ENCODE measurements around the gene ME3. TPM values are rescaled to one million over a fixed set of nuclear protein-coding genes. Genes with fewer than 3 reads are reported as not detected.

ME3 gene
- total and polyA plus RNA-seq, 2 experiments from 2014 or later: 7.5 to 10.9 TPM

DNA sequence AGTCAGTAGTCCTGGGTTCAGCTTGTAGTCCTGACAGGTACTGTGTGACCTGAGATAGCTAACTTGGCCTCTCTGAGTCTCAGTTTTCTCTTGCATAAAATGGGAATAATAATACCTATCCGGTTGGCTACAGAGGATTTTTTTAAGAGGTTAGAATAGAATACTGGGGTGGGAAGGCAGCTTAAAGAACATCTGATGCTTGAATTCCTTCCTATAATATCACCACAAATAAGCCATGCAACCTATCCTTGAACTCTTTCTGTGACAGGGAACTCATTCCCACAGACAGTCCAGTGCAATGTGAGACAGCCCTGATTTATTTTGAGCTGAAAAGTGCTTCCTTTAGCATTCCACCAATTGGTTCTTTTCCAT lies 187.6 kb downstream of the ME3 start:
- DNase-seq: peak; percentile 36
- peak overlapping the region; percentile 29 for H3K9ac ChIP-seq
- 45 to 56% methylated on average over 1 of the region's 1 CpG for WGBS, 2 experiments (ENCODE audit: low coverage in 1 of 2, low lambda C conversion rate in 2 of 2, missing lambda C conversion rate in 2 of 2)
- no peaks in the 10 kb centered on the region for H3K9me3 ChIP-seq (ENCODE audit: low read depth)
- H2AFZ ChIP-seq: no peak overlapping the region
- H3K4me2 ChIP-seq (ENCODE audit: unreplicated experiment): peak overlapping the region; percentile 12
- peaks cover 15% of the 10 kb centered on the region for H3K4me1 ChIP-seq (ENCODE audit: insufficient read depth)
- no peaks in the 10 kb centered on the region for H3K79me2 ChIP-seq (ENCODE audit: insufficient read depth)
- no peak overlapping the region for H3K4me3 ChIP-seq
- H3F3A ChIP-seq (ENCODE audit: insufficient read depth): peaks cover 26% of the 10 kb centered on the region
- TF ChIP-seq EZH2 (IDR thresholded peaks at IDR 0.05; ENCODE audit: insufficient read depth, poor library complexity, severe bottlenecking) (no peak), EZH2phosphoT487 (IDR thresholded peaks at IDR 0.05; ENCODE audit: insufficient read depth, low read depth) (no peak)
- in situ Hi-C loops (cut with MboI): no loop called here
- H3K9me2 ChIP-seq (ENCODE audit: insufficient read depth): no peaks in the 10 kb centered on the region
- no peaks in the 10 kb centered on the region for H3K36me3 ChIP-seq (ENCODE audit: low read depth)
- no peaks in the 10 kb centered on the region for H4K20me1 ChIP-seq (ENCODE audit: insufficient read depth)
- no peaks in the 10 kb centered on the region for H3K27me3 ChIP-seq (replicated peaks; ENCODE audit: insufficient read depth)
- H3K27ac ChIP-seq: peak overlapping the region; percentile 57

DNA sequence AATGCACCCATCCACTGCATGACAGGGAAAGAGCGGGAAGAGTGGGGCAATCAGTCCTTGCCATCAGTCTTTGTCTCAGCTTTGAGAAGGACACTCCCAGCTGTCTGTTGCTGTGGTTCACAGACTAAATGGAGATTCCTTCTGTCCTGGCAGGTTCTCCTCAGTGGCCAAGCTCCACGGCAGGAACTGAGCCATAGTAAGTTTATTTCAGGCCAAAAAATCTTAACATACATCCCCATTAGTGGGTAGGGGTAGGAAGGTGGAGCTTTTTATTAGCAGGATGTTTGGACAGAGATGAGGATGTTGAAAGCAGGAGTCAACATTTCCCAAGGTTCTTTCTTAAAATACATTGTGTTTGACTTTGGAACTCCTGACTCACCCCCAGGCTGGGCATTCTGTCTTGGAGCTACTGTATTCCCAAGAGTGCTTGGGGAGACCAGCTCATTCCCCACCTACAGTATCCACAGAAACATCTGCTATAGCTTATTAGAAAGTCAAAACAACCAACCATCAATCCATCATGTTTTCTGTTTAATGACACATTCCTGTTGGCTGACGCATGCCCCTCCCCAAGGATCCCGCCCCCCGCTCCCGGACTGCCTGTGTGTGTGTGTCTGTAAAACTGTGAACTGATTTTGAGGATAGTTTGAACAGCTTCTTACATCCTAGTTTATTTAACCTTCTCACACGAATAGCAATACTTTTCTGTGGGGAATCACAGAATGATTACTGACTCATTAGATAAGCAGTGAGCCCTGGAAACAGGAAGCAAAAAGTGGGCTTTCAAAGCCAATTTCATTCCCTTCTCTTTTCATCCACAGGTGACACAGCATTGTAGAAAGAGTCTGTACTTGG lies 188.2 kb downstream of the ME3 start:
- 11 to 13% methylated on average over 7 of the region's 7 CpGs for WGBS, 2 experiments (ENCODE audit: low coverage in 1 of 2, low lambda C conversion rate in 2 of 2, missing lambda C conversion rate in 2 of 2)
- Histone ChIP-seq H3F3A (ENCODE audit: insufficient read depth) (peaks cover 26% of the 10 kb centered on the region), H3K9me3 (ENCODE audit: low read depth) (no peaks in the 10 kb centered on the region), H2AFZ (no peak overlapping the region), H3K4me3 (no peak overlapping the region), H4K20me1 (ENCODE audit: insufficient read depth) (no peaks in the 10 kb centered on the region), H3K27ac (peak overlapping the region; percentile 57), H3K36me3 (ENCODE audit: low read depth) (no peaks in the 10 kb centered on the region), H3K4me2 (ENCODE audit: unreplicated experiment) (peak overlapping the region; percentile 12), H3K79me2 (ENCODE audit: insufficient read depth) (no peaks in the 10 kb centered on the region), H3K9me2 (ENCODE audit: insufficient read depth) (no peaks in the 10 kb centered on the region), H3K4me1 (ENCODE audit: insufficient read depth) (peaks cover 15% of the 10 kb centered on the region), H3K27me3 (replicated peaks; ENCODE audit: insufficient read depth) (no peaks in the 10 kb centered on the region), H3K9ac (peak overlapping the region; percentile 29)
- peak; percentile 96 for DNase-seq
- in situ Hi-C loops (cut with MboI): no loop called here
- TF ChIP-seq EZH2phosphoT487 (IDR thresholded peaks at IDR 0.05; ENCODE audit: insufficient read depth, low read depth) (peak; percentile 76; the same call in 1 of the 2 replicates), EZH2 (IDR thresholded peaks at IDR 0.05; ENCODE audit: insufficient read depth, poor library complexity, severe bottlenecking) (no peak)

DNA sequence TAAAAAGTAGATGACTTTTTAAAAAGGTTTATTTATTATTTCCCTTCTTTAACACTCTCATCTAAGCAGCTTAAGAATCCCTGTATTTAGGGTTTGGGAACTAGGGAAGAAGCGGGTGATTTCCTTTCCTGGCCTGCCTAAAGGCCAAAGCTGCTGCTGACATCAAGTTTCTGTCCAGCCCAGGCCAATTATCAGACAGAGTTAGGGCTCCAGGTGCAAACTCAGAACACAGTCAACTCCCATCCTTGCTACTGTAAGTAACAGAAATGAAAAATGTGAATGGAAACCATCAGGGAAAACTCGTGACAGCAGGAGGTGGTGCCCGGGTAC lies 188.8 kb downstream of the ME3 start:
- peaks cover 15% of the 10 kb centered on the region for H3K4me1 ChIP-seq (ENCODE audit: insufficient read depth)
- no peak overlapping the region for H3K9ac ChIP-seq

DNA sequence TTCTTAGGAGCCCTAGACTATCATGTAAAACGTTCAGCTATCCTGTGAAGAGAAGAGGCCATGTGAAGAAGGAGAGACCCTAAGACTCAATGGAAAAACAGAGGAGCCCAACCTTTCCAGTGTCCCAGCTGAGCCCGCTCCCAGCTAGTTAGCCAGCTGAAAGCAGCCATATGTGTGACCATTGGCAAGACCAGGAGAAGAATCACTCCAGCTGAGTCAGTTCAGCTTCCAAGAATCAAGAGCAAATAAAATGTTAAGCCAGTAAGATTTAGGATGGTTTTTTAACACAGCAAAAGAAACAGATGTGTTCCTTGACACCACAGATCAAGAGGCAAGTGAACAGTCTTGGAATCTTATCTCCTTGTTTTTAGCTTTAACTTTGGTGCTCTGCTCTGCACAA lies 189.7 kb downstream of the ME3 start:
- no peaks in the 10 kb centered on the region for H3K79me2 ChIP-seq (ENCODE audit: insufficient read depth)
- no peaks in the 10 kb centered on the region for H3K9me3 ChIP-seq (ENCODE audit: low read depth)
- H3K4me1 ChIP-seq (ENCODE audit: insufficient read depth): peaks cover 22% of the 10 kb centered on the region
- no peak overlapping the region for H3K27ac ChIP-seq
- H4K20me1 ChIP-seq (ENCODE audit: insufficient read depth): no peaks in the 10 kb centered on the region
- TF ChIP-seq EZH2phosphoT487 (IDR thresholded peaks at IDR 0.05; ENCODE audit: insufficient read depth, low read depth) (no peak), EZH2 (IDR thresholded peaks at IDR 0.05; ENCODE audit: insufficient read depth, poor library complexity, severe bottlenecking) (no peak)
- H3K9ac ChIP-seq: no peak overlapping the region
- no peak overlapping the region for H3K4me2 ChIP-seq (ENCODE audit: unreplicated experiment)
- no peak overlapping the region for H3K4me3 ChIP-seq
- DNase-seq: no peak
- 70% methylated on average over 2 of the region's 2 CpGs for WGBS, 2 experiments (ENCODE audit: low coverage in 1 of 2, low lambda C conversion rate in 2 of 2, missing lambda C conversion rate in 2 of 2)
- H3K36me3 ChIP-seq (ENCODE audit: low read depth): no peaks in the 10 kb centered on the region
- no peaks in the 10 kb centered on the region for H3K27me3 ChIP-seq (replicated peaks; ENCODE audit: insufficient read depth)
- H3K9me2 ChIP-seq (ENCODE audit: insufficient read depth): no peaks in the 10 kb centered on the region
- H3F3A ChIP-seq (ENCODE audit: insufficient read depth): peaks cover 34% of the 10 kb centered on the region
- H2AFZ ChIP-seq: no peak overlapping the region
- in situ Hi-C loops (cut with MboI): no loop called here

More for the DNA sequence above, 188.8 kb downstream of the ME3 start:
- H3K9me2 ChIP-seq (ENCODE audit: insufficient read depth): no peaks in the 10 kb centered on the region
- peak overlapping the region; percentile 2 for H3K4me2 ChIP-seq (ENCODE audit: unreplicated experiment)
- H3K9me3 ChIP-seq (ENCODE audit: low read depth): no peaks in the 10 kb centered on the region
- H2AFZ ChIP-seq: no peak overlapping the region
- peak overlapping the region; percentile 57 for H3K27ac ChIP-seq
- no peak overlapping the region for H3K4me3 ChIP-seq
- in situ Hi-C loops (cut with MboI): no loop called here
- H3K36me3 ChIP-seq (ENCODE audit: low read depth): no peaks in the 10 kb centered on the region
- H3K27me3 ChIP-seq (replicated peaks; ENCODE audit: insufficient read depth): no peaks in the 10 kb centered on the region
- H3K79me2 ChIP-seq (ENCODE audit: insufficient read depth): no peaks in the 10 kb centered on the region
- peaks cover 26% of the 10 kb centered on the region for H3F3A ChIP-seq (ENCODE audit: insufficient read depth)
- H4K20me1 ChIP-seq (ENCODE audit: insufficient read depth): no peaks in the 10 kb centered on the region
- no peak for TF ChIP-seq EZH2phosphoT487 (IDR thresholded peaks at IDR 0.05; ENCODE audit: insufficient read depth, low read depth)
- TF ChIP-seq EZH2 (IDR thresholded peaks at IDR 0.05; ENCODE audit: insufficient read depth, poor library complexity, severe bottlenecking): no peak
- no peak for DNase-seq
- WGBS, 2 experiments (ENCODE audit: low coverage in 1 of 2, low lambda C conversion rate in 2 of 2, missing lambda C conversion rate in 2 of 2): 44 to 45% methylated on average over 3 of the region's 3 CpGs

Data from GM23248 (cell line).